Measurements from ENCODE around the gene EML1. TPM values are rescaled to one million over a fixed set of nuclear protein-coding genes. Genes with fewer than 3 reads are reported as not detected.

The EML1 gene
- total RNA-seq, 1 donor from 2014 or later, result 0.68 TPM

- DNase-seq (ENCODE audit: low spot score), result no peak
- Mint-ChIP-seq H3K27me3 (ENCODE audit: low read depth) (peaks cover 2% of the 10 kb centered on the region), H3K27ac (no peak overlapping the region), H3K9me3 (peaks cover 10% of the 10 kb centered on the region), H3K4me3 (ENCODE audit: low read depth) (no peak overlapping the region), H3K4me1 (ENCODE audit: low read depth) (peaks cover 2% of the 10 kb centered on the region), H3K36me3 (ENCODE audit: low read depth) (no peaks in the 10 kb centered on the region)
- intact Hi-C loops (cut with micrococcal nuclease), result no loop called here
Measured at GRCh38 chr14:99930420-99931274, 137.4 kb downstream of the EML1 start.

- intact Hi-C loops (cut with micrococcal nuclease), result no loop called here
- H3K27ac Mint-ChIP-seq, result no peak overlapping the region
- H3K36me3 Mint-ChIP-seq (ENCODE audit: low read depth), result no peaks in the 10 kb centered on the region
- H3K27me3 Mint-ChIP-seq (ENCODE audit: low read depth), result peaks cover 2% of the 10 kb centered on the region
- DNase-seq (ENCODE audit: low spot score), result no peak
- H3K9me3 Mint-ChIP-seq, result peaks cover 10% of the 10 kb centered on the region
- H3K4me1 Mint-ChIP-seq (ENCODE audit: low read depth), result peaks cover 2% of the 10 kb centered on the region
- no peak overlapping the region for H3K4me3 Mint-ChIP-seq (ENCODE audit: low read depth)
Measured at GRCh38 chr14:99931308-99931707, 138.1 kb downstream of the EML1 start.

- Mint-ChIP-seq H3K4me1 (ENCODE audit: low read depth) (no peaks in the 10 kb centered on the region), H3K36me3 (ENCODE audit: low read depth) (no peaks in the 10 kb centered on the region), H3K27me3 (ENCODE audit: low read depth) (no peaks in the 10 kb centered on the region), H3K9me3 (no peaks in the 10 kb centered on the region), H3K27ac (no peak overlapping the region), H3K4me3 (ENCODE audit: low read depth) (no peak overlapping the region)
- intact Hi-C loops (cut with micrococcal nuclease), result no loop called here
- no peak for DNase-seq (ENCODE audit: low spot score)
Measured at GRCh38 chr14:99936056-99936455, 142.8 kb downstream of the EML1 start.

DNA sequence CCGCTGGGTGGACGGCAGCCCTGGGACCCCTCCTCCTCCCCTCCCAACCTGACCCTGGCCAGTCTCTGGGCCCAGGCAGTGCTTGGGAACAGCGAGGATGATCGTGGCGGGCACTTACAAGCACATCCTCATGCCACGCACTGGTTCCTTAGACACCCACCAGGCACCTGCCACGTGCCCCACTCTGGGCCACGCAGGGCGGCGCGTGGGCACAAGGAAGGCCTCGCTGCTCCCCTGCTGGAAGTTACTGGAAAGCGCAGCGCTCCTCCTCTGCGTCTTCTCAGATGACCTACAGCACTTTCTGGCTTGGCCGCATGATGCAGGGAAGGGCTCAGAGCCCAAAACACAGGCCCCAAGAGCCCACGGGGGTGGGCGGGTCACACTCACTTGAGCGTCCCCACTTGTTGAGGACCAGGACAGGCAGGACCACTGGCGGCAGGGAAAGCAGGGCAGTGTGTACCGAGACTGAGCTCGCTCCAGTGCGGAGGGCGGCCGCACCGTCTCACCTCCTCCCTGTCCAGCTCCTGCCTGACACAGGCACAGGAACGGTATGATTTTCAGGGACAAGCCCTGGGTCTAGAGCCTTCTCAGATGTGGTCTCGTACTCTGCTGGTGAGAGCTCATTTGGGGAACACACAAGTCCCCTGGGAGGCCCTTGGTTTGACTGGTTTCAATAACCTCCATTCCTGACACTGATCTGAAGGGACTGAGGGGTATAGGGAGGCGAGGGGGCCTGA lies 143.7 kb downstream of the EML1 start:
- Mint-ChIP-seq H3K27me3 (ENCODE audit: low read depth) (no peaks in the 10 kb centered on the region), H3K9me3 (no peaks in the 10 kb centered on the region), H3K27ac (no peak overlapping the region), H3K4me3 (ENCODE audit: low read depth) (no peak overlapping the region), H3K36me3 (ENCODE audit: low read depth) (no peaks in the 10 kb centered on the region), H3K4me1 (ENCODE audit: low read depth) (no peaks in the 10 kb centered on the region)
- no peak for DNase-seq (ENCODE audit: low spot score)
- intact Hi-C loops (cut with micrococcal nuclease), result no loop called here

GRCh38 chr14:99937475-99938244 lies 144.4 kb downstream of the EML1 start:
- no peaks in the 10 kb centered on the region for H3K36me3 Mint-ChIP-seq (ENCODE audit: low read depth)
- H3K4me1 Mint-ChIP-seq (ENCODE audit: low read depth), result no peaks in the 10 kb centered on the region
- no peaks in the 10 kb centered on the region for H3K27me3 Mint-ChIP-seq (ENCODE audit: low read depth)
- intact Hi-C loops (cut with micrococcal nuclease), result no loop called here
- no peak for DNase-seq (ENCODE audit: low spot score)
- H3K4me3 Mint-ChIP-seq (ENCODE audit: low read depth), result no peak overlapping the region
- H3K9me3 Mint-ChIP-seq, result no peaks in the 10 kb centered on the region
- H3K27ac Mint-ChIP-seq, result no peak overlapping the region

GRCh38 chr14:99938376-99938775 lies 145.2 kb downstream of the EML1 start:
- Mint-ChIP-seq H3K27ac (no peak overlapping the region), H3K4me3 (ENCODE audit: low read depth) (no peak overlapping the region), H3K9me3 (no peaks in the 10 kb centered on the region), H3K27me3 (ENCODE audit: low read depth) (no peaks in the 10 kb centered on the region), H3K4me1 (ENCODE audit: low read depth) (no peaks in the 10 kb centered on the region), H3K36me3 (ENCODE audit: low read depth) (no peaks in the 10 kb centered on the region)
- intact Hi-C loops (cut with micrococcal nuclease), result no loop called here
- DNase-seq (ENCODE audit: low spot score), result no peak

- Mint-ChIP-seq H3K36me3 (ENCODE audit: low read depth) (no peaks in the 10 kb centered on the region), H3K9me3 (no peaks in the 10 kb centered on the region), H3K27me3 (ENCODE audit: low read depth) (no peaks in the 10 kb centered on the region), H3K4me3 (ENCODE audit: low read depth) (no peak overlapping the region), H3K4me1 (ENCODE audit: low read depth) (no peaks in the 10 kb centered on the region), H3K27ac (no peak overlapping the region)
- intact Hi-C loops (cut with micrococcal nuclease), result no loop called here
- DNase-seq (ENCODE audit: low spot score), result no peak
Measured at GRCh38 chr14:99938896-99939295, 145.7 kb downstream of the EML1 start.

DNA sequence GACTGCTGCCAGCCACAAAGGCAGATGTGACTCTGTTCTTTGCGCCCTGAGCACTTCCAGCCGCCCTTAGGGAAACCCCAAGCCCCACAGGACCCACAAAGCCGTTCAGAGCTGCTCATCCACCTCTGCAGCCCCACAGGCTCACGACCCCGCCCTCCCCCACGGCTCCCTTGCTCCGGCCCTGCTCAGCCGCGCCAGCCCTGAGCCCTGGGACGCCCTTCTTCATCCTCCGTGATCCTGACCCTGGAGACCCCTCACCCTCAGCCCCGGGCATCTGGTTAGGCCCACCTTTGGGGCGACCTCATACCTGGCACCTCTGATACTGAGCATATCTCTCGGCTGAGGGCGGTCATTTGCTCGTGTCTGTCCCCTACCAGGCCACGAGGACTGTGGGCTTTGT lies 146.2 kb downstream of the EML1 start:
- no peak overlapping the region for H3K4me3 Mint-ChIP-seq (ENCODE audit: low read depth)
- H3K27me3 Mint-ChIP-seq (ENCODE audit: low read depth), result no peaks in the 10 kb centered on the region
- no peaks in the 10 kb centered on the region for H3K9me3 Mint-ChIP-seq
- no peaks in the 10 kb centered on the region for H3K4me1 Mint-ChIP-seq (ENCODE audit: low read depth)
- DNase-seq (ENCODE audit: low spot score), result no peak
- H3K27ac Mint-ChIP-seq, result no peak overlapping the region
- intact Hi-C loops (cut with micrococcal nuclease), result no loop called here
- H3K36me3 Mint-ChIP-seq (ENCODE audit: low read depth), result no peaks in the 10 kb centered on the region

DNA sequence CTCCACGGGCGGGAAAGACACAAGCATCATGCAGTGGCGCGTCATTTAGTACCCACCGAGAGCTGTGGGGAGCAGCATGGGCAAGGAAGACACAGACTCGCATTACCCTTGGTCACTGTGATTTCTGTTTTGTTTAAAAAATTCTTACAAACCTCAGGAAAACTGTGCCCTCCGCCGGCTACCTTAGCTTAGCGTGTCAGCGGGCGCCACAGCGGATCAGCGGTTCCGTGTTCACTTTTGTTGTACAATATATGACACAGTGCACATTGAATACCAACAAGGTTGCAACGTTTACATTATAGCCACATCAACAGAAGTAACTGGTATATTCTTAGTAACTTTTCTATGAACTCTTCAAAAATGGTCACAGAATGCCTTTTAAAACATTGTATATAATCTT lies 146.9 kb downstream of the EML1 start:
- Mint-ChIP-seq H3K9me3 (no peaks in the 10 kb centered on the region), H3K27ac (no peak overlapping the region)

GRCh38 chr14:99941211-99941610 lies 148.0 kb downstream of the EML1 start:
- Mint-ChIP-seq H3K27ac (no peak overlapping the region), H3K4me1 (ENCODE audit: low read depth) (no peaks in the 10 kb centered on the region), H3K27me3 (ENCODE audit: low read depth) (no peaks in the 10 kb centered on the region), H3K9me3 (no peaks in the 10 kb centered on the region), H3K36me3 (ENCODE audit: low read depth) (no peaks in the 10 kb centered on the region), H3K4me3 (ENCODE audit: low read depth) (no peak overlapping the region)
- intact Hi-C loops (cut with micrococcal nuclease), result no loop called here
- DNase-seq (ENCODE audit: low spot score), result no peak

More for the DNA sequence above, 146.9 kb downstream of the EML1 start:
- H3K4me3 Mint-ChIP-seq (ENCODE audit: low read depth), result no peak overlapping the region
- no peak for DNase-seq (ENCODE audit: low spot score)
- no peaks in the 10 kb centered on the region for H3K36me3 Mint-ChIP-seq (ENCODE audit: low read depth)
- no peaks in the 10 kb centered on the region for H3K27me3 Mint-ChIP-seq (ENCODE audit: low read depth)
- intact Hi-C loops (cut with micrococcal nuclease), result no loop called here
- no peaks in the 10 kb centered on the region for H3K4me1 Mint-ChIP-seq (ENCODE audit: low read depth)

- Mint-ChIP-seq H3K27me3 (ENCODE audit: low read depth) (peaks cover 1% of the 10 kb centered on the region), H3K36me3 (ENCODE audit: low read depth) (no peaks in the 10 kb centered on the region), H3K9me3 (no peaks in the 10 kb centered on the region), H3K27ac (no peak overlapping the region), H3K4me3 (ENCODE audit: low read depth) (no peak overlapping the region), H3K4me1 (ENCODE audit: low read depth) (peaks cover 3% of the 10 kb centered on the region)
- intact Hi-C loops (cut with micrococcal nuclease), result no loop called here
- DNase-seq (ENCODE audit: low spot score), result no peak
Measured at GRCh38 chr14:99943620-99944019, 150.4 kb downstream of the EML1 start.

GRCh38 chr14:99944241-99944651 lies 151.0 kb downstream of the EML1 start:
- DNase-seq (ENCODE audit: low spot score), result no peak
- intact Hi-C loops (cut with micrococcal nuclease), result no loop called here
- Mint-ChIP-seq H3K27me3 (ENCODE audit: low read depth) (peaks cover 1% of the 10 kb centered on the region), H3K4me3 (ENCODE audit: low read depth) (no peak overlapping the region), H3K9me3 (no peaks in the 10 kb centered on the region), H3K36me3 (ENCODE audit: low read depth) (no peaks in the 10 kb centered on the region), H3K27ac (no peak overlapping the region), H3K4me1 (ENCODE audit: low read depth) (peaks cover 3% of the 10 kb centered on the region)
